HepG2 (cell line): ENCODE measurements around the gene NPIPA3. TPM values are rescaled to one million over a fixed set of nuclear protein-coding genes. Genes with fewer than 3 reads are reported as not detected.
A peak's percentile ranks its signal among the peaks of the same experiment; 100 is the strongest.

ENCODE experiments used
- ATAC-seq: fragments of 200-7000 bp; cut with Tn5 transposase; 3 replicates; pipeline ENCODE4 v1.9.1; 2020; ENCODE audit warnings: mild to moderate bottlenecking, moderate library complexity
- BruUV-seq: library from RNA; stranded (reverse); fragments of 400-500 nt; replicated peaks from 2 replicates; lab custom pipeline; 2021; lab: Mats Ljungman, UMichigan
- CTCF ChIA-PET: fragments of 300-600 bp; formaldehyde crosslinking; extraction: SDS; loops from one replicate; lab custom pipeline; 2021; ENCODE audit warnings: low total read pairs, inconsistent platforms, low intra/inter-chr PET ratio; lab: Yijun Ruan, JAX
- POLR2A ChIA-PET: fragments of 350-600 bp; sonication (Branson Sonifier 250); formaldehyde crosslinking; loops from one replicate; lab custom pipeline; 2020; ENCODE audit warnings: antibody characterized with exemption, inconsistent platforms; lab: Yijun Ruan, JAX
- DNase-seq: peaks from one replicate; pipeline ENCODE4 v3.0.0-alpha.2; 2015; ENCODE audit warnings: low spot score
- FAIRE-seq: peaks from 3 replicates; lab custom pipeline; 2011; peaks lifted over from hg19 to GRCh38; lab: Jason Lieb, UNC
- H2AFZ ChIP-seq: one replicate; pipeline ENCODE4 v1.6.1; 2011; ENCODE audit warnings: low read length, inconsistent platforms
- H3K27ac ChIP-seq: fragments of 300-600 bp; 3 replicates; pipeline ENCODE4 v1.8.0; 2011; ENCODE audit warnings: mixed run types, mild to moderate bottlenecking, mixed read lengths, low read length, inconsistent platforms; ENCODE audit not compliant: insufficient read depth; ENCODE audit errors: extremely low read length
- H3K27me3 ChIP-seq, 2 experiments: fragments of 200-600 bp in 1 of 2; 2 replicates in 1 of 2; 3 replicates in 1 of 2; pipeline versions ENCODE4 v1.6.0 to v1.8.0; 2011; ENCODE audit warnings: low read length in 2 of 2, mild to moderate bottlenecking in 2 of 2, moderate library complexity in 2 of 2, inconsistent platforms in 1 of 2; ENCODE audit not compliant: insufficient read depth in 2 of 2, control insufficient read depth in 1 of 2
- H3K36me3 ChIP-seq, 2 experiments: fragments of 200-600 bp in 1 of 2; replicated peaks in 1 of 2; 2 replicates in 1 of 2; 3 replicates in 1 of 2; pipeline versions ENCODE4 v1.5.1 to v1.8.0; 2011; ENCODE audit warnings: low read length in 2 of 2, inconsistent platforms in 1 of 2; ENCODE audit not compliant: insufficient read depth in 2 of 2, control insufficient read depth in 1 of 2
- H3K4me1 ChIP-seq: 2 replicates; pipeline ENCODE4 v1.5.1; 2012; ENCODE audit warnings: low read length, inconsistent platforms; ENCODE audit not compliant: insufficient read depth
- H3K4me2 ChIP-seq: 2 replicates; pipeline ENCODE4 v1.6.0; 2011; ENCODE audit warnings: low read depth, low read length, inconsistent platforms
- H3K4me3 ChIP-seq, 3 experiments: fragments of 200-600 bp in 1 of 3; sonication (generic), shearing (Covaris generic) in 1 of 3; replicated peaks in 1 of 3; 2 replicates each; pipeline ENCODE4 v1.5.1; 2011 to 2016; ENCODE audit warnings: low read length in 3 of 3, inconsistent platforms in 2 of 3, low read depth in 2 of 3, mild to moderate bottlenecking in 2 of 3, control low read depth in 1 of 3, mixed read lengths in 1 of 3; ENCODE audit not compliant: insufficient read depth in 1 of 3
- H3K79me2 ChIP-seq: one replicate; pipeline ENCODE4 v1.6.1; 2011; ENCODE audit warnings: low read length, inconsistent platforms; ENCODE audit not compliant: insufficient read depth
- H3K9ac ChIP-seq: 2 replicates; pipeline ENCODE4 v1.6.0; 2011; ENCODE audit warnings: mild to moderate bottlenecking, low read depth, low read length, inconsistent platforms; ENCODE audit not compliant: insufficient read depth
- H3K9me3 ChIP-seq: 2 replicates; pipeline ENCODE4 v1.5.1; 2012; ENCODE audit warnings: mild to moderate bottlenecking, low read length
- H4K20me1 ChIP-seq: 2 replicates; pipeline ENCODE4 v1.6.0; 2011; ENCODE audit warnings: inconsistent platforms, mild to moderate bottlenecking, low read length, moderate library complexity; ENCODE audit not compliant: insufficient read depth
- ATF7 ChIP-seq, 2 experiments: fragments of 450-650 bp in 1 of 2; sonication (generic) in 1 of 2; formaldehyde crosslinking in 1 of 2; IDR thresholded peaks; 2 replicates each; pipeline versions ENCODE4 v1.4.0 to v1.6.1; 2016 to 2020; ENCODE audit warnings: antibody characterized with exemption in 1 of 2, mild to moderate bottlenecking in 1 of 2, missing genetic modification reagents in 1 of 2
- CREB1 ChIP-seq, 2 experiments: fragments of 450-650 bp in 1 of 2; IDR thresholded peaks; 2 replicates each; pipeline ENCODE4 v1.6.1; 2016 to 2017; ENCODE audit warnings: control low read depth in 1 of 2, mild to moderate bottlenecking in 1 of 2, missing compliant biosample characterization in 1 of 2, missing genetic modification characterization in 1 of 2
- SP1 ChIP-seq, 2 experiments: fragments of 450-650 bp in 1 of 2; sonication (generic) in 1 of 2; formaldehyde crosslinking in 1 of 2; IDR thresholded peaks; 2 replicates each; pipeline versions ENCODE4 v1.4.0 to v1.6.1; 2016 to 2020; ENCODE audit warnings: missing genetic modification reagents in 1 of 2
- ZNF281 ChIP-seq: sonication (generic); formaldehyde crosslinking; IDR thresholded peaks from 2 replicates; pipeline ENCODE4 v1.4.0; 2020; ENCODE audit warnings: missing genetic modification reagents, borderline replicate concordance
- ZNF776 ChIP-seq: sonication (generic); formaldehyde crosslinking; IDR thresholded peaks from 2 replicates; pipeline ENCODE4 v1.4.0; 2020; ENCODE audit warnings: mild to moderate bottlenecking, missing genetic modification reagents
- WGBS: methylation state at CpG from one replicate; pipeline ENCODE4 v1.1.6; 2017; ENCODE audit warnings: low lambda C conversion rate; 5-methylcytosine and 5-hydroxymethylcytosine counted together
- in situ Hi-C: cut with HindIII; loops from 2 replicates; pipeline ENCODE4 v1.10.0; 2017; ENCODE audit warnings: low pct_unique_long_range_greater_than_20kb; ENCODE audit not compliant: extremely low pct_ligation_motif_present
- intact Hi-C: fragments of 100-400 bp; cut with micrococcal nuclease; formaldehyde crosslinking; loops from one replicate; pipeline ENCODE4 v1.10.0; 2022; ENCODE audit not compliant: unreplicated experiment
- polyA plus RNA-seq, 8 experiments: library from polyadenylated mRNA; depleted of rRNA in 3 of 8; stranded (reverse) in 7 of 8; unstranded in 1 of 8; fragments of >200 nt; fragmentation: Illumina TruSeq in 4 of 8; extraction: Trizol in 4 of 8; gene quantifications; 2 replicates each; pipeline versions ENCODE4 v1.2.1 to v1.2.3, GENCODE V29; 2011 to 2016; ENCODE audit warnings: low read depth in 4 of 8, missing spikeins in 1 of 8, mixed read lengths in 1 of 8; ENCODE audit not compliant: insufficient read depth in 1 of 8
- total RNA-seq, 5 experiments: library from RNA; depleted of rRNA; stranded (reverse); fragments of >200 nt; fragmentation: Illumina TruSeq; extraction: Trizol; gene quantifications; 2 replicates each; pipeline ENCODE4 v1.2.3, GENCODE V29; 2016; ENCODE audit warnings: low read depth in 1 of 5
- TF ChIP-seq, protein P1 (sequence below): sonication (generic); formaldehyde crosslinking; IDR thresholded peaks from 2 replicates; pipeline ENCODE4 v1.4.0; 2020; ENCODE audit warnings: missing genetic modification reagents
- TF ChIP-seq, protein P2 (sequence below): sonication (generic); formaldehyde crosslinking; IDR thresholded peaks from 2 replicates; pipeline ENCODE4 v1.4.0; 2020; ENCODE audit warnings: mild to moderate bottlenecking, missing genetic modification reagents

NPIPA3 gene
- total and polyA plus RNA-seq, 2 of the 13 experiments (the other 11 are each of a cell fraction or from before 2014, with no cell fraction given), result 0.71 to 1.3 TPM

DNA sequence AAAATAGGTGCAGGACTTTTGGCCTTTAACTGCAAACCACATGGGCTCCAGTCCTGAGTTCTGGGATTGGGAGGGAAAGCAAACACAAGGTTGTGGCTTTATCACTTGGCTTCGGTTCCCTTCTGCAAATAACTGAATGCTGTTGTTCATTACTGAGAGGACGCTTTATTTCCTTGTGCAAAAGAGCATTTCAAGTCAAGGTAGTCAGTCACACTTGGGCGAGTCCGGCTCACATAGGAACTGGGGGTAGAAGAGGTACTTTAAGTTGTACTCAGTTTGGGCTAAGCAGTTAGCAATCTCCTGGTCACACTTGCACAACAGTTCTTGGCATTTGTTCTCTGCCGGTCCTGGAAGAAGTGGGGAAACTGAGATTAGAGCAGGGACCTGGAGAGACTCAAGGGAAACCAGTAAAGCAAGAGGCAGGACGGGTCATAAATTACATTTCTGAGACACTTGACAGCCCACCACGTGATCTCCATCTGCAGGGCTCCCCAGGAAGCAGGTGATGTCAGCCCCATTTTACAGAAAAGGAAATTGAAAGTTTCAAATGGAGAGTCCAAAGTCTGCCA lies 30.7 kb upstream of the NPIPA3 start (continued):
- TF ChIP-seq, protein P1, sequence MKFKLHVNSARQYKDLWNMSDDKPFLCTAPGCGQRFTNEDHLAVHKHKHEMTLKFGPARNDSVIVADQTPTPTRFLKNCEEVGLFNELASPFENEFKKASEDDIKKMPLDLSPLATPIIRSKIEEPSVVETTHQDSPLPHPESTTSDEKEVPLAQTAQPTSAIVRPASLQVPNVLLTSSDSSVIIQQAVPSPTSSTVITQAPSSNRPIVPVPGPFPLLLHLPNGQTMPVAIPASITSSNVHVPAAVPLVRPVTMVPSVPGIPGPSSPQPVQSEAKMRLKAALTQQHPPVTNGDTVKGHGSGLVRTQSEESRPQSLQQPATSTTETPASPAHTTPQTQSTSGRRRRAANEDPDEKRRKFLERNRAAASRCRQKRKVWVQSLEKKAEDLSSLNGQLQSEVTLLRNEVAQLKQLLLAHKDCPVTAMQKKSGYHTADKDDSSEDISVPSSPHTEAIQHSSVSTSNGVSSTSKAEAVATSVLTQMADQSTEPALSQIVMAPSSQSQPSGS (CRISPR knock-in tag), result no peak
- TF ChIP-seq ZNF776 (CRISPR knock-in tag) (no peak), SP1 (IDR thresholded peaks at IDR 0.05) (no peak), SP1 (CRISPR knock-in tag; IDR thresholded peaks at IDR 0.05) (0 out of 2 replicates have a peak, but pooled peaks have one; percentile 16)
- TF ChIP-seq, protein P2, sequence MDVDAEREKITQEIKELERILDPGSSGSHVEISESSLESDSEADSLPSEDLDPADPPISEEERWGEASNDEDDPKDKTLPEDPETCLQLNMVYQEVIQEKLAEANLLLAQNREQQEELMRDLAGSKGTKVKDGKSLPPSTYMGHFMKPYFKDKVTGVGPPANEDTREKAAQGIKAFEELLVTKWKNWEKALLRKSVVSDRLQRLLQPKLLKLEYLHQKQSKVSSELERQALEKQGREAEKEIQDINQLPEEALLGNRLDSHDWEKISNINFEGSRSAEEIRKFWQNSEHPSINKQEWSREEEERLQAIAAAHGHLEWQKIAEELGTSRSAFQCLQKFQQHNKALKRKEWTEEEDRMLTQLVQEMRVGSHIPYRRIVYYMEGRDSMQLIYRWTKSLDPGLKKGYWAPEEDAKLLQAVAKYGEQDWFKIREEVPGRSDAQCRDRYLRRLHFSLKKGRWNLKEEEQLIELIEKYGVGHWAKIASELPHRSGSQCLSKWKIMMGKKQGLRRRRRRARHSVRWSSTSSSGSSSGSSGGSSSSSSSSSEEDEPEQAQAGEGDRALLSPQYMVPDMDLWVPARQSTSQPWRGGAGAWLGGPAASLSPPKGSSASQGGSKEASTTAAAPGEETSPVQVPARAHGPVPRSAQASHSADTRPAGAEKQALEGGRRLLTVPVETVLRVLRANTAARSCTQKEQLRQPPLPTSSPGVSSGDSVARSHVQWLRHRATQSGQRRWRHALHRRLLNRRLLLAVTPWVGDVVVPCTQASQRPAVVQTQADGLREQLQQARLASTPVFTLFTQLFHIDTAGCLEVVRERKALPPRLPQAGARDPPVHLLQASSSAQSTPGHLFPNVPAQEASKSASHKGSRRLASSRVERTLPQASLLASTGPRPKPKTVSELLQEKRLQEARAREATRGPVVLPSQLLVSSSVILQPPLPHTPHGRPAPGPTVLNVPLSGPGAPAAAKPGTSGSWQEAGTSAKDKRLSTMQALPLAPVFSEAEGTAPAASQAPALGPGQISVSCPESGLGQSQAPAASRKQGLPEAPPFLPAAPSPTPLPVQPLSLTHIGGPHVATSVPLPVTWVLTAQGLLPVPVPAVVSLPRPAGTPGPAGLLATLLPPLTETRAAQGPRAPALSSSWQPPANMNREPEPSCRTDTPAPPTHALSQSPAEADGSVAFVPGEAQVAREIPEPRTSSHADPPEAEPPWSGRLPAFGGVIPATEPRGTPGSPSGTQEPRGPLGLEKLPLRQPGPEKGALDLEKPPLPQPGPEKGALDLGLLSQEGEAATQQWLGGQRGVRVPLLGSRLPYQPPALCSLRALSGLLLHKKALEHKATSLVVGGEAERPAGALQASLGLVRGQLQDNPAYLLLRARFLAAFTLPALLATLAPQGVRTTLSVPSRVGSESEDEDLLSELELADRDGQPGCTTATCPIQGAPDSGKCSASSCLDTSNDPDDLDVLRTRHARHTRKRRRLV (CRISPR knock-in tag), result no peak

DNA sequence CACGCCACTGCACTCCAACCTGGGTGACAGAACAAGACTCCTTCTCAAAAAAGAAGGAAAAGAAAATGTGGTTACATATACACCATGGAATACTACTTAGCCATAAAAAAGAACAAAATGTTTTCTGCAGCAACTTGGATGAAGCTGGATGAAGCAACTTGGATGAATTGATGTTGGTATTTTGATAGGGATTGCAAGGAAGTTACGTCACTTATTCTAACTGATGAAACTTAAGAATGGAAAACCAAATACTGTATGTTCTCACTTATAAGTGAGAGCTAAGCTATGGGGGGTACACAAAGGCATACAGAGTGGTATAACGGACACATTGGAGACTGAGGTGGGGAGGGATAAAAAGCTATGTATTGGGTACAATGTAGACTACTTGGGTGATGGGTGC lies 26.6 kb upstream of the NPIPA3 start:
- no TSS peak for BruUV-seq
- CTCF ChIA-PET, result no interaction called here
- Histone ChIP-seq H2AFZ (no peak overlapping the region), H3K4me3 (no peak overlapping the region), H3K9me3 (no peaks in the 10 kb centered on the region), H3K79me2 (no peaks in the 10 kb centered on the region), H3K4me1 (peaks cover 12% of the 10 kb centered on the region), H3K27me3 (0 out of 5 replicates have a peak, but pooled peaks cover 0 to 4% of the 10 kb centered on the region in 2 experiments), H3K27ac (no peak overlapping the region), H3K9ac (no peak overlapping the region), H3K4me2 (no peak overlapping the region), H3K36me3 (no peaks in the 10 kb centered on the region), H4K20me1 (no peaks in the 10 kb centered on the region)
- intact Hi-C loops, result no loop called here
- in situ Hi-C loops, result no loop called here
- POLR2A ChIA-PET, result no interaction called here
- FAIRE-seq (no peak), ATAC-seq (no peak), DNase-seq (no peak)
- TF ChIP-seq CREB1 (IDR thresholded peaks at IDR 0.05) (peak; percentile 57), CREB1 (CRISPR knock-in tag; IDR thresholded peaks at IDR 0.05) (no peak), ATF7 (IDR thresholded peaks at IDR 0.05) (peak; percentile 90), ATF7 (CRISPR knock-in tag; IDR thresholded peaks at IDR 0.05) (no peak), ZNF281 (no peak)
- 34% methylated on average over 3 of the region's 3 CpGs for WGBS
